IMR-90 (cell line): ENCODE measurements around the gene GABBR2. TPM values are rescaled to one million over a fixed set of nuclear protein-coding genes. Genes with fewer than 3 reads are reported as not detected.

Experiments used
- ATAC-seq: fragments of 200-7000 bp; cut with Tn5 transposase; 2 replicates; pipeline ENCODE4 v1.9.1; 2020; ENCODE audit warnings: low read depth, mild to moderate bottlenecking, moderate library complexity
- BruUV-seq: library from RNA; stranded (reverse); fragments of 400-500 nt; replicated peaks from 2 replicates; lab custom pipeline; 2021; lab: Mats Ljungman, UMichigan
- CTCF ChIA-PET: fragments of 300-600 bp; formaldehyde crosslinking; extraction: SDS; loops from one replicate; lab custom pipeline; 2021; ENCODE audit warnings: antibody characterized with exemption; lab: Yijun Ruan, JAX
- POLR2A ChIA-PET: fragments of 300-600 bp; sonication (Branson Sonifier 250); formaldehyde crosslinking; loops from one replicate; lab custom pipeline; 2022; ENCODE audit warnings: antibody characterized with exemption; ENCODE audit not compliant: unreplicated experiment; lab: Charles Lee
- DNase-seq: peaks from one replicate; pipeline ENCODE4 v3.0.0; 2013
- H2AFZ ChIP-seq: replicated peaks from 2 replicates; pipeline ENCODE3; 2013; ENCODE audit warnings: low read length, mild to moderate bottlenecking; ENCODE audit not compliant: poor library complexity
- H2AK5ac ChIP-seq: 2 replicates; pipeline ENCODE4 v1.6.1; 2013; ENCODE audit warnings: low read depth, low read length, inconsistent platforms
- H2AK9ac ChIP-seq: replicated peaks from 2 replicates; pipeline ENCODE3; 2013; ENCODE audit warnings: mild to moderate bottlenecking, low read depth, low read length, moderate library complexity; ENCODE audit not compliant: poor library complexity
- H2BK120ac ChIP-seq: 2 replicates; pipeline ENCODE4 v1.6.1; 2013; ENCODE audit warnings: low read depth, low read length, inconsistent platforms
- H2BK15ac ChIP-seq: 3 replicates; pipeline ENCODE4 v1.6.1; 2013; ENCODE audit warnings: low read depth, low read length, inconsistent platforms
- H2BK20ac ChIP-seq: 2 replicates; pipeline ENCODE4 v1.6.1; 2013; ENCODE audit warnings: low read depth, mild to moderate bottlenecking, inconsistent platforms, low read length, moderate library complexity
- H2BK5ac ChIP-seq: 2 replicates; pipeline ENCODE4 v1.6.1; 2013; ENCODE audit warnings: mild to moderate bottlenecking, low read depth, low read length, inconsistent platforms; ENCODE audit not compliant: poor library complexity, severe bottlenecking
- H3K14ac ChIP-seq: replicated peaks from 2 replicates; pipeline ENCODE4 v1.6.1; 2013; ENCODE audit warnings: low read depth, low read length, inconsistent platforms
- H3K18ac ChIP-seq: 2 replicates; pipeline ENCODE4 v1.6.1; 2013; ENCODE audit warnings: low read depth, low read length, control low read depth
- H3K23ac ChIP-seq: 2 replicates; pipeline ENCODE4 v1.6.1; 2013; ENCODE audit warnings: low read depth, low read length, inconsistent platforms
- H3K27ac ChIP-seq: 2 replicates; pipeline ENCODE4 v1.5.1; 2013; ENCODE audit warnings: mild to moderate bottlenecking, control low read depth, low read length; ENCODE audit not compliant: insufficient read depth
- H3K27me3 ChIP-seq: 2 replicates; pipeline ENCODE4 v1.6.1; 2013; ENCODE audit warnings: low read length; ENCODE audit not compliant: control insufficient read depth, insufficient read depth
- H3K36me3 ChIP-seq: 2 replicates; pipeline ENCODE4 v1.6.1; 2013; ENCODE audit warnings: low read length, mixed read lengths; ENCODE audit not compliant: control insufficient read depth, insufficient read depth
- H3K4ac ChIP-seq: 2 replicates; pipeline ENCODE4 v1.6.1; 2013; ENCODE audit warnings: low read depth, low read length, inconsistent platforms
- H3K4me1 ChIP-seq: 2 replicates; pipeline ENCODE4 v1.6.1; 2013; ENCODE audit warnings: low read length, mixed read lengths; ENCODE audit not compliant: control insufficient read depth, insufficient read depth
- H3K4me2 ChIP-seq: 2 replicates; pipeline ENCODE4 v1.6.1; 2013; ENCODE audit warnings: low read depth, mild to moderate bottlenecking, control low read depth, low read length, moderate library complexity
- H3K4me3 ChIP-seq: 2 replicates; pipeline ENCODE4 v1.5.1; 2013; ENCODE audit warnings: low read depth, mild to moderate bottlenecking, control low read depth, low read length, moderate library complexity; ENCODE audit not compliant: insufficient read depth
- H3K56ac ChIP-seq: 2 replicates; pipeline ENCODE4 v1.6.1; 2013; ENCODE audit warnings: low read length, inconsistent platforms; ENCODE audit not compliant: insufficient read depth; ENCODE audit errors: extremely low read depth
- H3K79me1 ChIP-seq, 2 experiments: 2 replicates each; pipeline ENCODE4 v1.6.1; 2013; ENCODE audit warnings: low read length in 2 of 2, inconsistent platforms in 1 of 2, low read depth in 1 of 2
- H3K9ac ChIP-seq: 2 replicates; pipeline ENCODE4 v1.6.1; 2013; ENCODE audit warnings: low read depth, low read length, control low read depth
- H3K9me1 ChIP-seq: 2 replicates; pipeline ENCODE4 v1.6.1; 2013; ENCODE audit warnings: low read length, inconsistent platforms; ENCODE audit not compliant: insufficient read depth
- H3K9me3 ChIP-seq: 2 replicates; pipeline ENCODE4 v1.6.1; 2013; ENCODE audit warnings: low read length; ENCODE audit not compliant: control insufficient read depth, insufficient read depth
- H4K20me1 ChIP-seq: 2 replicates; pipeline ENCODE4 v1.6.1; 2013; ENCODE audit warnings: low read length, inconsistent platforms; ENCODE audit not compliant: insufficient read depth
- H4K5ac ChIP-seq: 2 replicates; pipeline ENCODE4 v1.6.1; 2013; ENCODE audit warnings: mild to moderate bottlenecking, low read depth, low read length, control low read depth
- H4K8ac ChIP-seq, 2 experiments: 2 replicates each; pipeline ENCODE4 v1.6.1; 2013; ENCODE audit warnings: low read depth in 2 of 2, low read length in 2 of 2, control low read depth in 1 of 2, inconsistent platforms in 1 of 2
- H4K91ac ChIP-seq: 2 replicates; pipeline ENCODE4 v1.6.1; 2013; ENCODE audit warnings: low read depth, low read length, inconsistent platforms; ENCODE audit not compliant: insufficient read depth
- CEBPB ChIP-seq: IDR thresholded peaks from 2 replicates; pipeline ENCODE4 v1.6.1; 2012; ENCODE audit warnings: low read depth, low read length, improper control_type of control experiment
- NFE2L2 ChIP-seq: fragments of 150-350 bp; IDR thresholded peaks from 2 replicates; pipeline ENCODE4 v1.6.1; 2016; ENCODE audit warnings: low read depth, mild to moderate bottlenecking, low read length
- POLR2A ChIP-seq: IDR thresholded peaks from 2 replicates; pipeline ENCODE4 v1.6.1; 2012; ENCODE audit warnings: mild to moderate bottlenecking, low read depth, low read length
- RFX5 ChIP-seq: IDR thresholded peaks from 2 replicates; pipeline ENCODE4 v1.8.0; 2012; ENCODE audit warnings: low read depth, mild to moderate bottlenecking, low read length, moderate library complexity
- WGBS, 2 experiments: methylation state at CpG; one replicate each; pipeline versions ENCODE4 v1.1.5 to v1.1.7; 2013; ENCODE audit warnings: missing lambda C conversion rate in 2 of 2; ENCODE audit not compliant: insufficient read length in 1 of 2; ENCODE audit errors: extremely low coverage in 2 of 2; 5-methylcytosine and 5-hydroxymethylcytosine counted together
- dilution Hi-C: fragments of 300-500 bp; cut with HindIII; formaldehyde crosslinking; loops from one replicate; pipeline ENCODE4 v1.14.3; 2018; ENCODE audit warnings: low sequenced_read_pairs; ENCODE audit not compliant: unreplicated experiment
- in situ Hi-C: fragments of 300-500 bp; cut with MboI; formaldehyde crosslinking; loops from 3 replicates; pipeline ENCODE4 v1.14.3; 2019; ENCODE audit warnings: low sequenced_read_pairs, inconsistent platforms, mixed read lengths
- intact Hi-C: fragments of 100-400 bp; cut with micrococcal nuclease; formaldehyde crosslinking; loops from 2 replicates; pipeline ENCODE4 v1.10.0; 2022
- polyA plus RNA-seq, 3 experiments: library from polyadenylated mRNA; depleted of rRNA; stranded (reverse); fragments of >200 nt; gene quantifications; 2 replicates each; pipeline ENCODE4 v1.2.3, GENCODE V29; 2012; ENCODE audit warnings: low replicate concordance in 1 of 3
- total RNA-seq: library from RNA; depleted of rRNA; stranded (reverse); fragments of >200 nt; gene quantifications from 2 replicates; pipeline ENCODE4 v1.2.3, GENCODE V29; 2012
- TF ChIP-seq, protein P1 (sequence below): fragments of 150-350 bp; IDR thresholded peaks from 2 replicates; pipeline ENCODE4 v1.6.1; 2017; ENCODE audit warnings: mild to moderate bottlenecking, antibody characterized with exemption, low read length, low read depth

Gene GABBR2
- total and polyA plus RNA-seq, 2 of the 4 experiments (the other 2 are of a cell fraction), result 14.2 to 20.3 TPM

DNA sequence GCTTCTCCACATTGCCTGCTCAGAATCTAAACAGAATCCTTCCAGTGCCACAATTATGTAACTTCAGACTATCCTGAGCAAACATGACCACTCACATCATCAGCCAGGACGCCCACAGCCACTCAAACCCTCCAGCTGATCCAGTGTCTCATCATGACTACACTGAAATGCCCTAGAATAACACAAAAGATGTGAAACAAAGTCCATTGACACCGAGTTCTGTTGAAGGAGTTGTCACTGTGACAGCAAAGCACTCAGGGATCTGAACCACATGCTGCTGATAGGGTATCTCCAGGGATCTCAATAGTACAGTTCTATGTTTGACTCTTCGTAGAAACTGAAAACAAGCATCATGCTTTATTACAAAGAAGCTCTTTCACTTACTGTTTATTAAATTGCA lies 150.2 kb downstream of the GABBR2 start:
- TF ChIP-seq POLR2A, result no peak
- peak; percentile 46; the same call in 1 of the 2 replicates for TF ChIP-seq CEBPB
- peak; percentile 65 for TF ChIP-seq NFE2L2
- no peak for TF ChIP-seq RFX5
- TF ChIP-seq, protein P1, sequence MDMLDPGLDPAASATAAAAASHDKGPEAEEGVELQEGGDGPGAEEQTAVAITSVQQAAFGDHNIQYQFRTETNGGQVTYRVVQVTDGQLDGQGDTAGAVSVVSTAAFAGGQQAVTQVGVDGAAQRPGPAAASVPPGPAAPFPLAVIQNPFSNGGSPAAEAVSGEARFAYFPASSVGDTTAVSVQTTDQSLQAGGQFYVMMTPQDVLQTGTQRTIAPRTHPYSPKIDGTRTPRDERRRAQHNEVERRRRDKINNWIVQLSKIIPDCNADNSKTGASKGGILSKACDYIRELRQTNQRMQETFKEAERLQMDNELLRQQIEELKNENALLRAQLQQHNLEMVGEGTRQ, result no peak
- Histone ChIP-seq H4K91ac (no peak overlapping the region), H3K18ac (peak overlapping the region; percentile 24; the same call in 1 of the 2 replicates), H3K9me1 (peaks cover 7% of the 10 kb centered on the region), H2BK120ac (peak overlapping the region; percentile 53), H2AK9ac (no peak overlapping the region), H2BK5ac (peak overlapping the region; percentile 59), H4K5ac (no peak overlapping the region), H2AK5ac (peak overlapping the region; percentile 1; the same call in 1 of the 2 replicates), H2AFZ (peak overlapping the region; percentile 26), H3K4me2 (peak overlapping the region; percentile 27; the same call in 1 of the 2 replicates), H3K27me3 (no peaks in the 10 kb centered on the region), H3K9me3 (no peaks in the 10 kb centered on the region), H3K79me1 (peaks cover 3 to 27% of the 10 kb centered on the region in 2 experiments; a peak in 2 of 4 replicates), H4K8ac (peak overlapping the region in 1 of 2 experiments; percentile 75; a peak in 2 of 4 replicates), H3K23ac (0 out of 2 replicates have a peak overlapping the region, but pooled peaks have one; percentile 48), H2BK15ac (peak overlapping the region; percentile 70; the same call in 1 of the 3 replicates), H3K4me3 (no peak overlapping the region), H3K14ac (0 out of 2 replicates have a peak overlapping the region, but pooled peaks have one; percentile 60), H3K9ac (no peak overlapping the region), H4K20me1 (no peaks in the 10 kb centered on the region), H3K56ac (no peak overlapping the region; the same call in 1 of the 2 replicates), H3K4me1 (peaks cover 4% of the 10 kb centered on the region; the same call in 1 of the 2 replicates), H3K27ac (no peak overlapping the region), H3K4ac (peak overlapping the region; percentile 64), H2BK20ac (peak overlapping the region; percentile 46; the same call in 1 of the 2 replicates), H3K36me3 (no peaks in the 10 kb centered on the region)
- CTCF ChIA-PET, result no interaction called here
- no TSS peak for BruUV-seq
- POLR2A ChIA-PET, result no interaction called here
- in situ Hi-C loops, result no loop called here
- DNase-seq, result peak; percentile 76
- dilution Hi-C loops, result no loop called here
- intact Hi-C loops, result loop anchor here (10.0 kb wide), 1 partner anchor 244 kb away; no protein-coding TSS in a partner anchor
- peak; percentile 70 for ATAC-seq
- WGBS, 2 experiments, result no CpG with 5 or more reads among the region's 3 CpGs
